NCI-H1092 (cell line): ENCODE measurements around the gene MMP28.

Experiments
- DNase-seq: peaks from one replicate; lab custom pipeline; 2025; lab: John Stamatoyannopoulos, UW

MMP28 gene

GRCh38 chr17:35743626-35744328 is 51.7 kb downstream of the MMP28 start:
- no peak for DNase-seq

- DNase-seq: no peak
Measured at GRCh38 chr17:35742896-35743477, 52.5 kb downstream of the MMP28 start.

GRCh38 chr17:35742496-35742895 is 52.9 kb downstream of the MMP28 start:
- no peak for DNase-seq

- DNase-seq: no peak
Measured at GRCh38 chr17:35740997-35741931, 54.2 kb downstream of the MMP28 start.

- DNase-seq: no peak
Measured at GRCh38 chr17:35740216-35740615, 55.2 kb downstream of the MMP28 start.

DNA sequence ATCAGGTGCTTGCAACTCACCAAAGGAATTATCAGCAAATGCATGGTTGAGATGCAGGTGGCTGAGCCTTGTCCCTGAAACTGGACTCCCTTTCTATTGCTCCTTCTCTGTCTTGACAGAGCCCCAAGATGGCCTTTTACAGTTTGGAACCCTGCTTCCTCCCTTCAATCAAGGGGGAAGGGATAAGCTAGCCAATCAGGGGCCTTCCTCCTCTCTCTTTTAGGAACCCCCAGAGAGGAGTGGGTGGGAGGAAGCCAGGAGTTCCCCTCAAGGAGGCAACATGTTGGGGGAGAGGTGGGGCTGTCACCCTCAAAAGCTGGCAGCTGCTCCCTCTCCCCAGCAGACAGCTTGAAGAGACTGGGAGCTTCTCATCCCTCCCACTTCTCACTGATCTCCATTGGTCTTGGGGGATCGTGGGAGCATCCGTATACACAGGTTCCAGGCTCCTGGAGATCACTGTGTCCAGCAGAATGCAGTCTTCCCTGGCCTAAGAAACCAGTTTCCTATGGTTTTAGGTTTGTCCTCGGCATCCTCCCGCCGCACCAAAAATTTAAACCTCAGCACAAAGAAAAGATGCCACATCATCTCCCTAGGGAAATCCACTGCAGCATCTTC is 56.8 kb downstream of the MMP28 start:
- no peak for DNase-seq

- no peak for DNase-seq
Measured at GRCh38 chr17:35736236-35736635, 59.2 kb downstream of the MMP28 start.

- DNase-seq: no peak
Measured at GRCh38 chr17:35735036-35735805, 60.2 kb downstream of the MMP28 start.

DNA sequence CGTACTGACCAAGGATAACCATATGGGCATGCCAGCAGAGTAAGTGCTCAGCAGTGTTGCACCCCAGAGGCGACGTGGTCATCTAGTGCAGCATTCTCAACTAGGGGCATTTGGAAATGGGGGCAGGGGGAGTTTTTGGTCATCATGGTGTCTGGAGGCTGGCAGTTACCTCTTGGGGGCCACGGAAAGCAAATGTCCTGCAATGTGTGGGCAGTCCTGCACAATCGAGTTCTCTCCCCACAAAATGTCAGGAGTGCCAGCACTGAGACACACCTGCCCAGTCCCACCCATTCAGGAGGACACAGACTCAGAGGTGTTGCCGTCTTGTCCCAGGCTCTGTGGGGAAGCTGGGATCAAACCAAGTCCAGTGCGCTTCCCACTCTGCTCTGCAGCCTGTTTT is 61.0 kb downstream of the MMP28 start:
- no peak for DNase-seq

- DNase-seq: no peak
Measured at GRCh38 chr17:35733366-35733765, 62.1 kb downstream of the MMP28 start.

DNA sequence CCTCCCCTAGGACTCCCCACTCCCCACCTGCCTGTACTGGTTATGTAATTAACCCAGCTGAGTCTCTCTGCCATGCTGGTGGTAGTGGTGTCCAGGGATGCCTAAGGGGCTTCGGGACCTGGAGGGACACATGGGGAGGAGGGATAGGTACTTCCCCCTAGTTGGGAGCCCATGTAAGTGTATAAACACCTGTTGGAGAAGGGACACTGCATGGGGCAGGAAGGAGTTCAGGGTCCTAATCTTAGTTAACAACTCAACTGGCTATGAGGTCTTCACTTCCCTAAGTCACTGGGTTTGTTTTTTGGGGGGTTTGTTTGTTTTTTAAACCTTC is 62.7 kb downstream of the MMP28 start:
- DNase-seq: no peak

DNA sequence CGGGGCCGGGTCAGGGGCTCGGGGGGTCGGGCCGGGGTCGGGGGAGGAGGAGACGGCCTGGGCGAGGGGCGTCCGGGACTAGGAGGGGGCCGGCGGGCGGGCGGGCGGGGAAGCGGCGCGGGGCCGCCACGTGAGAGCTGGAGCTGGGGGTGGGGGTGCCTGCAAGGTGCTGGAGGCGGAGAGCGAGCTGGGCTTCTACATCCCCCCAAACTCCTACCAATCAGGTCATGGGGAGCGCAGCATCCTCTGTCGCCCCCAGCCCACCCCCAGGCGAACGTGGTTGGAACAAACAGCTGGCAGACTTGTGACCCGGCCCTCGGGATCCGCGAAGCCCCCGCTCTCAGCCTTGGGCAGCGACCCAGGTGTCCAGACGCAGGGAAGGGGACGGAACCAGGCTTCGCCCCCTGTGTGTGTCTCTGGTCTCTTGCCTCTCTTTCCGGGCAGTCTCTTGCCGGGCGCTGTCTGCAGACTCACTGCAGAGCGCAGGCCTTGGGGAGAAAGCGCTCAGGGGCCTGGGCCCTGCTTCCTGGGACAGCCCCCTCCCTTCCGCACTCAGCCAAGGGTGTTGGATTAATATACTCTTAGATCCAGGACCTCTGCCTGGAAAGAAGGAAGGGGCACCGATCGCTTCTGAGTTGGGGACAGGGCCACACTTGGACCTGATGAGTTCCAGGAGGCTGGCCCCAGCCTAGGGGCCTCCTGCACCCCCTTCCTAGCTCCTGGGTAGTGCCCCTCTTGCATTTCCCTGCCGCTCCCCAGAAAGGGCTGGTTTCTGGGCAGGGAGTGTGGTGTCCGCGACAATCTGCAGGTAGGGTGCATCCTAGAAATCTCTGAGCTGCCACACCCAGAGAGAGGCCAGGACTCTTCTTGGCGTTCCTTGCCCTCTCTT is 63.3 kb downstream of the MMP28 start:
- DNase-seq: no peak

GRCh38 chr17:35731239-35731916 is 64.1 kb downstream of the MMP28 start, which contains the start of gene RASL10B:
TSS of gene RASL10B (plus strand) at chr17:35731639. CDS start at chr17:35735185, 3,546 bp downstream.
- no peak for DNase-seq

DNA sequence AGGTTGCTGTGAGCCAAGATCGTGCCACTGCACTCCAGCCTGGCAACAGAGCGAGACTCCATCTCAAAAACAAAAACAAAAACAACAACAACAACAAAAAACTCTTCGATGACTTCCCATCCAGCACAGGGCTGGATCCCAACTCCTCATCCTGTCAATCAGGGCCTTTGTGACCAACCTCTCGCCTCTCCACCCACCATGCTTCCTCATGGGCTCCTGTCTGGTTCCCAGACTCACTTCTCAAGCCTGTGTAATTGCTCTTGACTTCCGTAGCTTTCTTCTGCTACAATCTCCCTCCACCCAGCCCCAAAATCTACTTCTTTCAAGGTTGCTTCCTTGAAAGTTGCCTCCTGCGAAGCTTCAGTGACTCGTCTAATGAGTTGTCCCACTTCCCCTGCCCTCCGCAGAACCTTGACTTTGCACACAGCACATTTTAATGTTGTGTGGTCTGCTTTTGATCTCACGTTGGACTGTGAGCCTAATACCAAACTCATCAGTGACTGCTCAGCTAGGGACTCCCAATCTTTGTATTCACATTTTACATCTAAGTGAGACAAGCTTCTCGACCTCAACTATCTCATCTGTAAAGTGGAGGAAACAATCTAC is 64.9 kb downstream of the MMP28 start:
- DNase-seq: no peak

GRCh38 chr17:35729405-35729833 is 66.0 kb downstream of the MMP28 start:
- DNase-seq: no peak

GRCh38 chr17:35728551-35728950 is 66.9 kb downstream of the MMP28 start:
- no peak for DNase-seq

DNA sequence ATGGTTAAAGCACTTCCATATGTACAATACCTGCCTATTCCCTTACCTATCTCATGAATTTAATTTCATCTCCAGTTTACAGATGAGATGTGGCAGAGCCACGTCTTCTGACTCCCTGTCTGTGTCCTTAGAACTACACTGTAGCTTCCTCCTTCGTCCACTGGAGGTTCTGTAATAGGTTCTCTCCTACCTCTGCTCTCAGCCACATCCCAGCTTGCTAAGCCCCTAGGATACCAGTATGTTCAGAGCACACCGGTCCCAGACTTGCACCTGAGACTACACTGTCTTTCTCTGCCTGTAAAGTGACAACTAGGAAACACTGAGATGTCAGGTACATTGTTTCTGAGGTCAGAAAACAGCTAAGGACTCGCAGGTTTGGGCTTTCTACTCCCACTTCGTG is 67.8 kb downstream of the MMP28 start:
- no peak for DNase-seq

DNA sequence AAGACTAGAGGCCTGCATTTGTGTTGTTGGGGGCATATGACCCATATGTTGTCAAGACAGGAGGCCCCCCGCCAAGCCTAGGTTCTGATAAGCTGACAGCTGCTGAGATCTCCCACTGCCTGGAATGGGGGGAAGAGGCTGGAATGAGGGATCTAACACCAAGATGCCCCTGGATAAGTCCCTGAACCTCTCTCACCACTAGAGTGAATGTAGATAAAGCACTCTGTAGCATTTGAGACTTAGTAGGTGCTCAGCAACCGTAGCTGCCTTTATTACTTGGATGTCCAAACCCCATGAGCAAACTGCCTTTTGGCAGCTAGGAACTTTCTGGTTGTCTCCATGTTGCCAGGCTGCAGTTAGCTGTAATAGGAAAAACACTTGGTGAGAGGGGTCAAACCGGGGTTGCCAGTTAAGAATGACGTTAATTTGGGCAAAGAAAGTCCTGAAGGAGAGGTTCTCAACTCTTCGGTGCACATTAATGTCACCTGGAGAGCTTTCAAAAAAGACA is 68.4 kb downstream of the MMP28 start:
- no peak for DNase-seq
